ENCODE data around the gene MAST4. TPM values are rescaled to one million over a fixed set of nuclear protein-coding genes. Genes with fewer than 3 reads are reported as not detected.

MAST4 gene
- total and polyA plus RNA-seq, 2 experiments from 2014 or later, result 4.2 to 6.0 TPM

DNA sequence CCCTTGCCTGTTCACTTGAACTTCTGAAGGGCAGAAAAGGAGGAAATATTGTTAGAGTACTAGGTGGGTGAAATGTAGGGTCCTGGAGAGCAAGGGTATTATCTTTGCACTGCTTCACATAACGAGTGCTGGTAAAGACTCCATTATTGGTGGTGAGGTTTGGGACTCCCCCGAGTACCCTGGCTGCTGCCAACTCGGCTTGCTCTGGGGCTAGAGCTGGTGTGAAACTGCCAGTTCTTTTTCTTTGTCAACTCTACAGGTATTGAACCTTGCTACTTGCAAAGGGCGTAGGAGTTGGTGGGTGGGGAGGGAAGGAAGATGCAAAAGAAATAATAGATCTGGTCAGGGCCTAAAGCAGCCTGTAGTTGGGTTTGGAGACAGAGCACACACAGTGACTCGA is 16.0 kb downstream of the MAST4 start:
- Histone ChIP-seq H3K4me3 (no peak overlapping the region), H3K4me1 (ENCODE audit: insufficient read depth) (no peaks in the 10 kb centered on the region), H3K9me3 (ENCODE audit: low read depth) (no peaks in the 10 kb centered on the region), H3K27me3 (replicated peaks; ENCODE audit: insufficient read depth) (no peaks in the 10 kb centered on the region), H3K27ac (no peak overlapping the region), H3K79me2 (ENCODE audit: insufficient read depth) (no peaks in the 10 kb centered on the region), H3K36me3 (ENCODE audit: low read depth) (no peaks in the 10 kb centered on the region), H3K9ac (no peak overlapping the region), H4K20me1 (ENCODE audit: insufficient read depth) (no peaks in the 10 kb centered on the region), H3K4me2 (ENCODE audit: unreplicated experiment) (no peak overlapping the region), H3K9me2 (ENCODE audit: insufficient read depth) (no peaks in the 10 kb centered on the region), H3F3A (ENCODE audit: insufficient read depth) (no peaks in the 10 kb centered on the region), H2AFZ (no peak overlapping the region)
- WGBS, 2 experiments (ENCODE audit: low coverage in 1 of 2, low lambda C conversion rate in 2 of 2, missing lambda C conversion rate in 2 of 2), result 70 to 73% methylated on average over 5 of the region's 5 CpGs
- in situ Hi-C loops (cut with MboI), result no loop called here
- TF ChIP-seq EZH2 (IDR thresholded peaks at IDR 0.05; ENCODE audit: insufficient read depth, poor library complexity, severe bottlenecking) (no peak), EZH2phosphoT487 (IDR thresholded peaks at IDR 0.05; ENCODE audit: insufficient read depth, low read depth) (no peak)
- no peak for DNase-seq

DNA sequence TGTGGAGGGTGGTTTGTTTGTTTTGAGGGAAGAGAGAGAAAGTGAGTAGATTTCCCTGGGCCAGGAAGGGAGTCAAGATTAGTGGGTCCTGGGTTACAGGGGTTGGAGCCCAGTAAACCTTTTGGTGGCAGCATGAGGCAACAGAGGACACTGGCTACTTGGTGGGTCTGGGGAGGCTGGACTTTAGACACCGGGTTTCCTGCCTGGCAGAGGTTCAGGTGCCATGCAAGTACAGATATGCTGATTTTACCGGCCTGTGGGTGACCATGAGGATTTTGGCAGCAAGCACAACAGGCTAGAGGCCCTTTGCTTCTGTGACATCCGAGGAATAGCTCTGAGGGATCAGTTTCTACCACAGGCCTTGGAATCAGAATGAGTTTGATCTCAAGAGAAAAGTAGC is 18.9 kb downstream of the MAST4 start:
- no peak for DNase-seq
- H3K4me1 ChIP-seq (ENCODE audit: insufficient read depth), result no peaks in the 10 kb centered on the region
- 74 to 89% methylated on average over 3 of the region's 3 CpGs for WGBS, 2 experiments (ENCODE audit: low coverage in 1 of 2, low lambda C conversion rate in 2 of 2, missing lambda C conversion rate in 2 of 2)
- in situ Hi-C loops (cut with MboI), result no loop called here
- H4K20me1 ChIP-seq (ENCODE audit: insufficient read depth), result no peaks in the 10 kb centered on the region
- H3K9me2 ChIP-seq (ENCODE audit: insufficient read depth), result no peaks in the 10 kb centered on the region
- no peaks in the 10 kb centered on the region for H3K9me3 ChIP-seq (ENCODE audit: low read depth)
- no peak overlapping the region for H2AFZ ChIP-seq
- H3K4me3 ChIP-seq, result no peak overlapping the region
- H3K79me2 ChIP-seq (ENCODE audit: insufficient read depth), result no peaks in the 10 kb centered on the region
- H3K27ac ChIP-seq, result no peak overlapping the region
- H3F3A ChIP-seq (ENCODE audit: insufficient read depth), result no peaks in the 10 kb centered on the region
- H3K27me3 ChIP-seq (replicated peaks; ENCODE audit: insufficient read depth), result no peaks in the 10 kb centered on the region
- TF ChIP-seq EZH2phosphoT487 (IDR thresholded peaks at IDR 0.05; ENCODE audit: insufficient read depth, low read depth), result no peak
- no peak for TF ChIP-seq EZH2 (IDR thresholded peaks at IDR 0.05; ENCODE audit: insufficient read depth, poor library complexity, severe bottlenecking)
- H3K9ac ChIP-seq, result no peak overlapping the region
- no peaks in the 10 kb centered on the region for H3K36me3 ChIP-seq (ENCODE audit: low read depth)
- H3K4me2 ChIP-seq (ENCODE audit: unreplicated experiment), result no peak overlapping the region

DNA sequence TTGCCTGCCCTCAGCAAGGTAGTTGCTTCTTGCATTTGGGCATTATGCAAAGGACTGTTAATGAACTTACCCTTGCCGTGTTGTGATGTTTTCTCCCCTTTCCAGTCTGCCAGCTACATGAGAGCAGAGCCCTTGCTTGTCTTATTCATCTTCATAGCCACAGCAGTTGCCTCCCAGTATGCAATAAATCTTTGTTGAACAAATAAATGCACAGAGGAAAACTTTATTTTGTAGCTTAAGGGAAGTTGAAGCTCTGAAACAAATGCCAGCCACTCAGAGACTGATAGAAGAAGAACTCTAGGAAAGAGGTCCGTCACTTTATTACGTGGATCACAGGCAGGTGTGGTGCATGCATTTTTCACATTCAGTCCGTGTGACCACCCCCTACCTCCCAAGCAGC is 19.7 kb downstream of the MAST4 start:
- WGBS, 2 experiments (ENCODE audit: low coverage in 1 of 2, low lambda C conversion rate in 2 of 2, missing lambda C conversion rate in 2 of 2), result 50 to 53% methylated on average over 4 of the region's 4 CpGs
- Histone ChIP-seq H3K9ac (no peak overlapping the region), H3K9me3 (ENCODE audit: low read depth) (no peaks in the 10 kb centered on the region), H4K20me1 (ENCODE audit: insufficient read depth) (no peaks in the 10 kb centered on the region), H3K4me2 (ENCODE audit: unreplicated experiment) (no peak overlapping the region), H3K4me3 (no peak overlapping the region), H2AFZ (no peak overlapping the region), H3F3A (ENCODE audit: insufficient read depth) (no peaks in the 10 kb centered on the region), H3K9me2 (ENCODE audit: insufficient read depth) (no peaks in the 10 kb centered on the region), H3K27me3 (replicated peaks; ENCODE audit: insufficient read depth) (no peaks in the 10 kb centered on the region), H3K36me3 (ENCODE audit: low read depth) (no peaks in the 10 kb centered on the region), H3K79me2 (ENCODE audit: insufficient read depth) (no peaks in the 10 kb centered on the region), H3K27ac (no peak overlapping the region), H3K4me1 (ENCODE audit: insufficient read depth) (peaks cover 2% of the 10 kb centered on the region; the same call in 1 of the 2 replicates)
- TF ChIP-seq EZH2phosphoT487 (IDR thresholded peaks at IDR 0.05; ENCODE audit: insufficient read depth, low read depth) (no peak), EZH2 (IDR thresholded peaks at IDR 0.05; ENCODE audit: insufficient read depth, poor library complexity, severe bottlenecking) (no peak)
- in situ Hi-C loops (cut with MboI), result no loop called here
- no peak for DNase-seq

DNA sequence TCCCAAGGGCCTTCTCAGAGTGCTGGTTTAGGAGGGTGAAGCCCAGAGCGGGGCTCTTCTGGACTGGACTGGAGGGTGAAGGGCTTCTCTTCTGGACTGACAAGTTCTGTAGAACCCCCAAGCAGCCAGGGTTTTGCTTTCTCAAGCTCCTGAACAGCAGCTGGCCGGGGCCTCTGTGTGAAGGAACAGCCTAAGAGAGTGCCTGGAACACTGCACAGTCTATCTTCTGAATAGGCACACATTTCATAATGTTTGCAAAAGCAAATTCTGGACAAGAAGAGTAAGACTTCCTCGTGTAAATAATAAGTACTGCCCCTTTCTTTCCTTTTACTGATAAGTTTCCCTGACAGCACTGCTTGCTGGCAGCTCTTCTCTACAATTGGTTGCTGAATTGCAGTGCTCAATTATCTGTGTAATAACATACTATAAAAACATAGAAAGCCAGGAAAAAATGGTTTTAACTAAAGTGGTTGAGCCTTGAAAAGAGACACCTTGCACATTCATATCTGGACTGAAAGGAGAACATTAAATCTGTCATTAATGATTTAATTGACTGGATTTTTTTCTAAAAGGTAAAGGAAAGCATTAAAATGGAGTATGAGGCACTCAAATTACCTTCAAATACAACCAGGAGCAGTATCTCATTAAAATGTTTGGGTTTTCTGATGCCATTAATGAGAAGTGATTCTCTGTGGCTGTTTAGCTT is 20.5 kb downstream of the MAST4 start:
- 36 to 41% methylated on average over 3 of the region's 3 CpGs for WGBS, 2 experiments (ENCODE audit: low coverage in 1 of 2, low lambda C conversion rate in 2 of 2, missing lambda C conversion rate in 2 of 2)
- Histone ChIP-seq H3K4me2 (ENCODE audit: unreplicated experiment) (no peak overlapping the region), H3K36me3 (ENCODE audit: low read depth) (no peaks in the 10 kb centered on the region), H3K79me2 (ENCODE audit: insufficient read depth) (no peaks in the 10 kb centered on the region), H3K4me1 (ENCODE audit: insufficient read depth) (peaks cover 9% of the 10 kb centered on the region; the same call in 1 of the 2 replicates), H3K27me3 (replicated peaks; ENCODE audit: insufficient read depth) (no peaks in the 10 kb centered on the region), H3K9me3 (ENCODE audit: low read depth) (no peaks in the 10 kb centered on the region), H3K9ac (no peak overlapping the region), H3F3A (ENCODE audit: insufficient read depth) (0 out of 2 replicates have a peak, but pooled peaks cover 5% of the 10 kb centered on the region), H3K4me3 (no peak overlapping the region), H3K27ac (no peak overlapping the region), H2AFZ (peak overlapping the region; percentile 52; the same call in 1 of the 2 replicates), H4K20me1 (ENCODE audit: insufficient read depth) (no peaks in the 10 kb centered on the region), H3K9me2 (ENCODE audit: insufficient read depth) (no peaks in the 10 kb centered on the region)
- in situ Hi-C loops (cut with MboI), result no loop called here
- TF ChIP-seq EZH2 (IDR thresholded peaks at IDR 0.05; ENCODE audit: insufficient read depth, poor library complexity, severe bottlenecking) (no peak), EZH2phosphoT487 (IDR thresholded peaks at IDR 0.05; ENCODE audit: insufficient read depth, low read depth) (no peak)
- DNase-seq, result no peak
